ENCODE results near the gene GRK1.

- TF ChIP-seq YY1 (IDR thresholded peaks at IDR 0.05; ENCODE audit: insufficient read depth, insufficient read length) = no peak
- TF ChIP-seq SUZ12 (IDR thresholded peaks at IDR 0.05; ENCODE audit: extremely low read depth, insufficient read depth, insufficient read length) = no peak
Observed at GRCh38 chr13:113769881-113770280, 102.9 kb downstream of the GRK1 start.
